HL-60 (cell line): ENCODE data around the gene CD300C.

Experiments
- CTCF ChIP-seq: IDR thresholded peaks from one replicate; pipeline ENCODE4 v1.5.1; 2011; ENCODE audit warnings: low read length, control low read depth, inconsistent platforms; ENCODE audit not compliant: insufficient read depth
- REST ChIP-seq: IDR thresholded peaks from 2 replicates; pipeline ENCODE4 v1.6.1; 2012; ENCODE audit warnings: low read depth; ENCODE audit not compliant: insufficient replicate concordance
- SPI1 ChIP-seq: IDR thresholded peaks from 2 replicates; pipeline ENCODE4 v1.6.1; 2012; ENCODE audit warnings: low read depth, mild to moderate bottlenecking, borderline replicate concordance

- TF ChIP-seq CTCF (no peak), SPI1 (no peak), REST (no peak)
Observed at GRCh38 chr17:74547264-74547663, 1.3 kb upstream of the CD300C start.
